ENCODE measurements around the gene SERPINB4.

SERPINB4 gene

GRCh38 chr18:63626431-63626830, 17.6 kb downstream of the SERPINB4 start:
- no peak for DNase-seq (ENCODE audit: low spot score)

GRCh38 chr18:63624863-63625262, 19.2 kb downstream of the SERPINB4 start:
- DNase-seq (ENCODE audit: low spot score) = no peak

GRCh38 chr18:63619661-63620060, 24.4 kb downstream of the SERPINB4 start:
- no peak for DNase-seq (ENCODE audit: low spot score)

- DNase-seq (ENCODE audit: low spot score) = no peak
Measured at GRCh38 chr18:63617915-63618234, 26.2 kb downstream of the SERPINB4 start.

GRCh38 chr18:63617049-63617914, 26.8 kb downstream of the SERPINB4 start:
- no peak for DNase-seq (ENCODE audit: low spot score)

- no peak for DNase-seq (ENCODE audit: low spot score)
Measured at GRCh38 chr18:63613420-63613819, 30.6 kb downstream of the SERPINB4 start.

GRCh38 chr18:63606526-63606925, 37.5 kb downstream of the SERPINB4 start:
- peak; percentile 53 for DNase-seq (ENCODE audit: low spot score)

- DNase-seq (ENCODE audit: low spot score) = peak; percentile 41
Measured at GRCh38 chr18:63604791-63605567, 39.1 kb downstream of the SERPINB4 start.

- peak; percentile 48 for DNase-seq (ENCODE audit: low spot score)
Measured at GRCh38 chr18:63603772-63604171, 40.3 kb downstream of the SERPINB4 start.

GRCh38 chr18:63603355-63603754, 40.7 kb downstream of the SERPINB4 start:
- no peak for DNase-seq (ENCODE audit: low spot score)

- no peak for DNase-seq (ENCODE audit: low spot score)
Measured at GRCh38 chr18:63596964-63597363, 47.1 kb downstream of the SERPINB4 start.

- DNase-seq (ENCODE audit: low spot score) = no peak
Measured at GRCh38 chr18:63592471-63592870, 51.6 kb downstream of the SERPINB4 start.

- DNase-seq (ENCODE audit: low spot score) = no peak
Measured at GRCh38 chr18:63591725-63592124, 52.3 kb downstream of the SERPINB4 start.

GRCh38 chr18:63590966-63591695, 52.9 kb downstream of the SERPINB4 start:
- DNase-seq (ENCODE audit: low spot score) = no peak

- DNase-seq (ENCODE audit: low spot score) = no peak
Measured at GRCh38 chr18:63590373-63590772, 53.7 kb downstream of the SERPINB4 start.

- DNase-seq (ENCODE audit: low spot score) = no peak
Measured at GRCh38 chr18:63588909-63589308, 55.1 kb downstream of the SERPINB4 start.

Measured in AG20443 (cell line).